ENCODE measurements around the gene ZMYND8. TPM values are rescaled to one million over a fixed set of nuclear protein-coding genes. Genes with fewer than 3 reads are reported as not detected.
"Not testable (repeated sequence)": the region's sequence is repeated elsewhere in the genome, so short reads cannot be mapped to it uniquely, and the experiment has no call there.

The ZMYND8 gene
- total and polyA plus RNA-seq, 2 experiments from 2014 or later, result 10.2 to 12.4 TPM

- TF ChIP-seq EZH2 (IDR thresholded peaks at IDR 0.05; ENCODE audit: insufficient read depth, poor library complexity, severe bottlenecking), result no peak
- no peak for TF ChIP-seq EZH2phosphoT487 (IDR thresholded peaks at IDR 0.05; ENCODE audit: insufficient read depth, low read depth)
- no peak for DNase-seq
- no peak overlapping the region for H3K9ac ChIP-seq
- H3K4me3 ChIP-seq, result no peak overlapping the region
- peaks cover 55% of the 10 kb centered on the region for H3K36me3 ChIP-seq (ENCODE audit: low read depth)
- no peak overlapping the region for H3K27ac ChIP-seq
- 97 to 98% methylated on average over 6 of the region's 6 CpGs for WGBS, 2 experiments (ENCODE audit: low coverage in 1 of 2, low lambda C conversion rate in 2 of 2, missing lambda C conversion rate in 2 of 2)
- H2AFZ ChIP-seq, result no peak overlapping the region
- H3K9me3 ChIP-seq (ENCODE audit: low read depth), result no peaks in the 10 kb centered on the region
- in situ Hi-C loops (cut with MboI), result no loop called here
- H3K9me2 ChIP-seq (ENCODE audit: insufficient read depth), result no peaks in the 10 kb centered on the region
- no peak overlapping the region for H3K4me2 ChIP-seq (ENCODE audit: unreplicated experiment)
- peaks cover 6% of the 10 kb centered on the region; the same call in 1 of the 2 replicates for H3K4me1 ChIP-seq (ENCODE audit: insufficient read depth)
- H4K20me1 ChIP-seq (ENCODE audit: insufficient read depth), result no peaks in the 10 kb centered on the region
- peaks cover 53% of the 10 kb centered on the region for H3K79me2 ChIP-seq (ENCODE audit: insufficient read depth)
- H3K27me3 ChIP-seq (replicated peaks; ENCODE audit: insufficient read depth), result no peaks in the 10 kb centered on the region
- H3F3A ChIP-seq (ENCODE audit: insufficient read depth), result 0 out of 2 replicates have a peak, but pooled peaks cover 4% of the 10 kb centered on the region
Observed at GRCh38 chr20:47292581-47292980, 63.9 kb downstream of the ZMYND8 start.

- Histone ChIP-seq H3K27ac (no peak overlapping the region), H3K4me2 (ENCODE audit: unreplicated experiment) (no peak overlapping the region), H3K27me3 (replicated peaks; ENCODE audit: insufficient read depth) (no peaks in the 10 kb centered on the region), H3K9ac (no peak overlapping the region), H3K4me3 (no peak overlapping the region), H2AFZ (no peak overlapping the region), H3K36me3 (ENCODE audit: low read depth) (peaks cover 66% of the 10 kb centered on the region), H3F3A (ENCODE audit: insufficient read depth) (0 out of 2 replicates have a peak, but pooled peaks cover 4% of the 10 kb centered on the region), H3K9me2 (ENCODE audit: insufficient read depth) (no peaks in the 10 kb centered on the region), H3K79me2 (ENCODE audit: insufficient read depth) (peaks cover 47% of the 10 kb centered on the region), H4K20me1 (ENCODE audit: insufficient read depth) (no peaks in the 10 kb centered on the region), H3K9me3 (ENCODE audit: low read depth) (no peaks in the 10 kb centered on the region), H3K4me1 (ENCODE audit: insufficient read depth) (peaks cover 6% of the 10 kb centered on the region; the same call in 1 of the 2 replicates)
- DNase-seq, result no peak
- in situ Hi-C loops (cut with MboI), result no loop called here
- 92 to 96% methylated on average over 11 of the region's 11 CpGs for WGBS, 2 experiments (ENCODE audit: low coverage in 1 of 2, low lambda C conversion rate in 2 of 2, missing lambda C conversion rate in 2 of 2)
- TF ChIP-seq EZH2phosphoT487 (IDR thresholded peaks at IDR 0.05; ENCODE audit: insufficient read depth, low read depth), result no peak
- no peak for TF ChIP-seq EZH2 (IDR thresholded peaks at IDR 0.05; ENCODE audit: insufficient read depth, poor library complexity, severe bottlenecking)
Observed at GRCh38 chr20:47290666-47291430, 65.7 kb downstream of the ZMYND8 start.

GRCh38 chr20:47290008-47290407, 66.5 kb downstream of the ZMYND8 start:
- in situ Hi-C loops (cut with MboI), result no loop called here
- Histone ChIP-seq H3K27me3 (replicated peaks; ENCODE audit: insufficient read depth) (no peaks in the 10 kb centered on the region), H3K9me3 (ENCODE audit: low read depth) (no peaks in the 10 kb centered on the region), H3K4me3 (no peak overlapping the region), H3K27ac (no peak overlapping the region), H3K9ac (no peak overlapping the region), H3K9me2 (ENCODE audit: insufficient read depth) (no peaks in the 10 kb centered on the region), H3F3A (ENCODE audit: insufficient read depth) (0 out of 2 replicates have a peak, but pooled peaks cover 4% of the 10 kb centered on the region), H3K4me2 (ENCODE audit: unreplicated experiment) (no peak overlapping the region), H4K20me1 (ENCODE audit: insufficient read depth) (no peaks in the 10 kb centered on the region), H3K4me1 (ENCODE audit: insufficient read depth) (peaks cover 6% of the 10 kb centered on the region; the same call in 1 of the 2 replicates), H2AFZ (no peak overlapping the region), H3K36me3 (ENCODE audit: low read depth) (peaks cover 67% of the 10 kb centered on the region), H3K79me2 (ENCODE audit: insufficient read depth) (peaks cover 38% of the 10 kb centered on the region)
- peak; percentile 21 for DNase-seq
- WGBS, 2 experiments (ENCODE audit: low coverage in 1 of 2, low lambda C conversion rate in 2 of 2, missing lambda C conversion rate in 2 of 2), result 93 to 97% methylated on average over 3 of the region's 3 CpGs
- no peak for TF ChIP-seq EZH2 (IDR thresholded peaks at IDR 0.05; ENCODE audit: insufficient read depth, poor library complexity, severe bottlenecking)
- TF ChIP-seq EZH2phosphoT487 (IDR thresholded peaks at IDR 0.05; ENCODE audit: insufficient read depth, low read depth), result no peak

- whole genome bisulfite sequencing, 2 experiments (ENCODE audit: low coverage in 1 of 2, low lambda C conversion rate in 2 of 2, missing lambda C conversion rate in 2 of 2), result 95 to 97% methylated on average over 3 of the region's 3 CpGs
- no peak for TF ChIP-seq EZH2 (IDR thresholded peaks at IDR 0.05; ENCODE audit: insufficient read depth, poor library complexity, severe bottlenecking)
- TF ChIP-seq EZH2phosphoT487 (IDR thresholded peaks at IDR 0.05; ENCODE audit: insufficient read depth, low read depth), result no peak
- Histone ChIP-seq H3K9me2 (ENCODE audit: insufficient read depth) (no peaks in the 10 kb centered on the region), H3K4me2 (ENCODE audit: unreplicated experiment) (no peak overlapping the region), H3K79me2 (ENCODE audit: insufficient read depth) (peaks cover 29% of the 10 kb centered on the region), H3K27me3 (replicated peaks; ENCODE audit: insufficient read depth) (no peaks in the 10 kb centered on the region), H3K9ac (no peak overlapping the region), H2AFZ (no peak overlapping the region), H3K4me3 (no peak overlapping the region), H4K20me1 (ENCODE audit: insufficient read depth) (no peaks in the 10 kb centered on the region), H3K9me3 (ENCODE audit: low read depth) (no peaks in the 10 kb centered on the region), H3K36me3 (ENCODE audit: low read depth) (peaks cover 67% of the 10 kb centered on the region), H3F3A (ENCODE audit: insufficient read depth) (0 out of 2 replicates have a peak, but pooled peaks cover 6% of the 10 kb centered on the region), H3K4me1 (ENCODE audit: insufficient read depth) (peaks cover 6% of the 10 kb centered on the region; the same call in 1 of the 2 replicates), H3K27ac (no peak overlapping the region)
- DNase-seq, result no peak
- in situ Hi-C loops (cut with MboI), result no loop called here
Observed at GRCh38 chr20:47289096-47289495, 67.4 kb downstream of the ZMYND8 start.

- H3K9ac ChIP-seq; H3K27me3 ChIP-seq (replicated peaks; ENCODE audit: insufficient read depth); H4K20me1 ChIP-seq (ENCODE audit: insufficient read depth); H3K4me2 ChIP-seq (ENCODE audit: unreplicated experiment); H3K9me3 ChIP-seq (ENCODE audit: low read depth); H3K27ac ChIP-seq; H3K9me2 ChIP-seq (ENCODE audit: insufficient read depth); H3K4me1 ChIP-seq (ENCODE audit: insufficient read depth); in situ Hi-C loops (cut with MboI); H3F3A ChIP-seq (ENCODE audit: insufficient read depth); H3K4me3 ChIP-seq; H2AFZ ChIP-seq; DNase-seq: not testable (repeated sequence)
- WGBS, 2 experiments (ENCODE audit: low coverage in 1 of 2, low lambda C conversion rate in 2 of 2, missing lambda C conversion rate in 2 of 2), result 97 to 99% methylated on average over 8 of the region's 8 CpGs
- Histone ChIP-seq H3K79me2 (ENCODE audit: insufficient read depth) (peaks cover 24% of the 10 kb centered on the region), H3K36me3 (ENCODE audit: low read depth) (peaks cover 69% of the 10 kb centered on the region)
Observed at GRCh38 chr20:47288530-47288929, 68.0 kb downstream of the ZMYND8 start.

Data from GM23248 (cell line).